ENCODE data around the gene CLASP1. TPM values are rescaled to one million over a fixed set of nuclear protein-coding genes. Genes with fewer than 3 reads are reported as not detected.
"Not testable (repeated sequence)": the region's sequence is repeated elsewhere in the genome, so short reads cannot be mapped to it uniquely, and the experiment has no call there.

CLASP1 gene
- polyA plus RNA-seq, 3 donors from 2014 or later, result 7.4 to 46.8 (median 22.0) TPM

- DNase-seq, result no peak
- Mint-ChIP-seq H3K9me3 (no peaks in the 10 kb centered on the region), H3K36me3 (peaks cover 32 to 55% (median 35%) of the 10 kb centered on the region in 3 donors), H3K27me3 (ENCODE audit: low read depth in 3 of 3) (peaks cover 2 to 4% (median 3%) of the 10 kb centered on the region in 3 donors), H3K27ac (no peak overlapping the region), H3K4me1 (peaks cover 2 to 3% of the 10 kb centered on the region in 2 donors), H3K4me3 (no peak overlapping the region)
Measured at GRCh38 chr2:121376535-121377250, 272.6 kb downstream of the CLASP1 start.

- no peak for DNase-seq
- no peaks in the 10 kb centered on the region for H3K9me3 Mint-ChIP-seq
- H3K36me3 Mint-ChIP-seq, result peaks cover 36 to 54% (median 38%) of the 10 kb centered on the region in 3 donors
- peaks cover 2 to 4% of the 10 kb centered on the region in 2 donors for H3K4me1 Mint-ChIP-seq
- peaks cover 3 to 8% (median 3%) of the 10 kb centered on the region in 3 donors for H3K27me3 Mint-ChIP-seq (ENCODE audit: low read depth in 3 of 3)
- H3K4me3 Mint-ChIP-seq, result no peak overlapping the region
- H3K27ac Mint-ChIP-seq, result no peak overlapping the region
Measured at GRCh38 chr2:121375621-121376159, 273.6 kb downstream of the CLASP1 start.

DNA sequence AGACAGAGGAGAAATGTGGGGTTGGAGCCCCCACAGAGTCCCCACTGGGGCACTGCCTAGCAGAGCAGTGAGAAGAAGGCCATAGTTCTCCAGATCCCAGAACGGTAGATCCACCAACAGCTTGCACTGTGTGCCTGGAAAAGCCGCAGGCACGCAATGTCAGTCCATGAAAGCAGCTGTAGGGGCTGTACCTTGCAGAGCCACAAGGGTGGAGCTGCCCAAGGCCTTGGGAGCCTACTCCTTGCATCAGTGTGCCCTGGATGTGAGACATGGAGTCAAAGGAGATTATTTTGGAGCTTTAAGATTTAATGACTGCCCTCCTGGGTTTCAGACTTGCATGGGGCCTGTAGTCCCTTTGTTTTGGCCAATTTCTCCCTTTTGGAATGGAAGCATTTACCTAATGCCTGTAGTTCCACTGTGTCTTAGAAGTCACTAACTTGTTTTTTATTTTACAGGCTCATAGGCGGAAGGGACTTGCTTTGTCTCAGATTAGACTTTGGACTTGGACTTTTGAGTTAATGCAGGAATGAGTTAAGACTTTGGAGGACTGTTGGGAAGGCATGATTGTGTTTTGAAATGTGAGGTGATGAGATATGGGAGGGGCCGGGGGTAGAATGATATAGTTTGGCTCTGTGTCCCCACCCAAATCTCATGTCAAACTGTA is 274.7 kb downstream of the CLASP1 start:
- H3K4me3 Mint-ChIP-seq; H3K27me3 Mint-ChIP-seq (ENCODE audit: low read depth in 3 of 3); H3K4me1 Mint-ChIP-seq; DNase-seq; H3K9me3 Mint-ChIP-seq: not testable (repeated sequence)
- H3K27ac Mint-ChIP-seq, result peak overlapping the region in 2 of 6 donors; percentile 48 to 63
- peaks cover 36 to 56% (median 38%) of the 10 kb centered on the region in 3 donors for H3K36me3 Mint-ChIP-seq

DNA sequence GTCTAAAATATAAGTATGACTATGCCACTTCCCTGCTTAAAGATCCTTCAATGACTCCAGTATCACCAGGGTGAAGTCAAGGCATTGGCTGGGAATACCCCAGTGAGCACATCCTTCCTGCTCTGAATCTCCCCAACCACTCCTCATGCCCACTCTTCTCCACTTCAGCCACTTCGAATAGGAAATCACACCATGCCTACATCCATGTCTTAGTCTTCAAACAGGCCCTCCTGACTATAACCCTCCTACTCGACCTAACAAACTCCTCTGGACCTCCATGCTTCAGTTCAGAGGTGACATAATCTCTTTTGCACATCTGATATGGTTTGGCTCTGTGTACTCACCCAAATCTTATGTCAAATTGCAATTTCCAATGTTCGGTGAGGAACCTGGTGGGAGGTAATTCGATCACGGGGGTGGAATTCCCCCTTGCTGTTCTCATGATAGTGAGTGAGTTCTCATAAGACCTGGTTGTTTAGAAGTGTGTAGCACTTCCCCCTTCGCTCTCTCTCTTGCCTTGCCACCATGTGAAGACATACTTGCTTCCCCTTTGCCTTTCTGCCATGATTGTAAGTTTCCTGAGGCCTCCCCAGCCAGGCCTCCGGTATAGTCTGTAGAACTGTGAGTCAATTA is 276.4 kb downstream of the CLASP1 start:
- DNase-seq, result no peak
- H3K4me3 Mint-ChIP-seq, result no peak overlapping the region

DNA sequence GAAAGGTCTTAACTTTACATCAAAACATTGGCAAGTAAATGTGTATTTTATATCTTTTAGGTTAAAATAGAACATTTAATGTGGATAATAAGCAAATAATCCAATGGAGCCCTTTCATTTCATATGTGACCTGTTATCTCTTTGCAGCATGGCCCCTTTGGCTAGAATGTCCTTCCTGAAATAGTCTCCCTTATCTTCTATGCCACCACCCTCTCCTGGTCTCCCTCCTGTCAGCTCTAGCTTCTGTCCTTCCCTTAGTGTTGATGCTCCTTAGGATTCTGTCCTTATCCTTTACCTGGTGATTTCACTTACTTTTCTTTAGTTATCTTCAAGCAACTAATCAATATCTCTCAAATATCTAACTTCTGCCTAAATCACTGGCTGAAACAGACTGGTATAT is 277.2 kb downstream of the CLASP1 start:
- peaks cover 4 to 8% (median 5%) of the 10 kb centered on the region in 3 donors for H3K27me3 Mint-ChIP-seq (ENCODE audit: low read depth in 3 of 3)
- no peak for DNase-seq
- H3K36me3 Mint-ChIP-seq, result peaks cover 28 to 62% (median 36%) of the 10 kb centered on the region in 3 donors
- peaks cover 2 to 4% of the 10 kb centered on the region in 2 donors for H3K4me1 Mint-ChIP-seq
- H3K4me3 Mint-ChIP-seq, result no peak overlapping the region
- H3K27ac Mint-ChIP-seq, result no peak overlapping the region
- H3K9me3 Mint-ChIP-seq, result no peaks in the 10 kb centered on the region

More for the DNA sequence above, 276.4 kb downstream of the CLASP1 start:
- Mint-ChIP-seq H3K27me3 (ENCODE audit: low read depth in 3 of 3) (peaks cover 4 to 8% (median 5%) of the 10 kb centered on the region in 3 donors), H3K4me1 (peaks cover 2 to 4% of the 10 kb centered on the region in 2 donors), H3K27ac (peak overlapping the region in 2 of 6 donors; percentile 8 to 14), H3K9me3 (no peaks in the 10 kb centered on the region), H3K36me3 (peaks cover 33 to 62% (median 42%) of the 10 kb centered on the region in 3 donors)

GRCh38 chr2:121368836-121369235 is 280.4 kb downstream of the CLASP1 start:
- H3K4me3 Mint-ChIP-seq, result no peak overlapping the region
- H3K27ac Mint-ChIP-seq, result peak overlapping the region in 3 of 6 donors; percentile 3 to 78 (median 52)
- peaks cover 4 to 5% (median 4%) of the 10 kb centered on the region in 3 donors for H3K27me3 Mint-ChIP-seq (ENCODE audit: low read depth in 3 of 3)
- peaks cover 2 to 4% of the 10 kb centered on the region in 2 donors for H3K4me1 Mint-ChIP-seq
- DNase-seq, result no peak
- peaks cover 20 to 51% (median 35%) of the 10 kb centered on the region in 3 donors for H3K36me3 Mint-ChIP-seq
- H3K9me3 Mint-ChIP-seq, result no peaks in the 10 kb centered on the region

- peak overlapping the region in 1 of 6 donors; percentile 3 for H3K27ac Mint-ChIP-seq
- no peaks in the 10 kb centered on the region for H3K9me3 Mint-ChIP-seq
- peaks cover 4 to 5% (median 4%) of the 10 kb centered on the region in 3 donors for H3K27me3 Mint-ChIP-seq (ENCODE audit: low read depth in 3 of 3)
- no peak overlapping the region for H3K4me3 Mint-ChIP-seq
- peaks cover 14 to 51% (median 30%) of the 10 kb centered on the region in 3 donors for H3K36me3 Mint-ChIP-seq
- H3K4me1 Mint-ChIP-seq, result peaks cover 2 to 4% of the 10 kb centered on the region in 2 donors
- DNase-seq, result no peak
Measured at GRCh38 chr2:121368155-121368554, 281.1 kb downstream of the CLASP1 start.

DNA sequence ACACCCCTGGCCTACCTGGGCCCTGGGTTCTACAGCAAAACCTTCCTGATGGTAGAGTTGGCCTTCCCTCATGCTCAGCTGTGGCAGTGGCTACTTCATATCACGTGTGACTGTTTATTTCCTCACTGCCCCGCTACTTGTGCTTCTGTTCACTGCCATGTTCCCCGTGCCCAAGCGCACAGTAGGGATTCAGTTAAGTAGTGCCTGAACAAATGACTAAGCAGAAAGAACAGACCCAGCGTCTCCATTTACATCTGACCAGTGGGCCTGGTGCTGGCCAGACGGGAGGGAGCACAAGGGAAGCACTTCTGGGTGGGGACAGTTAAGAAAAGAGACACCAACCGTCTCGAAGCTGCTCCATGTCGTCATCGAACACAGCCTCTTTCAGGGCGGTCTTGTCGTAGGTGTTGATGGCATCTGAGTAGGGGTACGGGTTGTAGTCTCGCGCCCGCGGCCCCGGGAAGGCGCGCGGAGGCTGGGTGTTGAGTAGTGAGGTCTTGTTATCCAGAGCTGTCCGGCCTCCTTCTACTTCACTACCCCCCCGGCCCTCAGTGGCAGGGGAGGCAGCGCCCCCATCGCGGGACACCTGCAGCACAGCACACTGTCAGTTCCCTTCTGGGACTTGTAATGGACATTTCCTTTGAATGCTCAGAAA is 281.9 kb downstream of the CLASP1 start:
- Mint-ChIP-seq H3K27me3 (ENCODE audit: low read depth in 3 of 3) (peaks cover 3 to 5% (median 4%) of the 10 kb centered on the region in 3 donors), H3K4me1 (peaks cover 2 to 4% of the 10 kb centered on the region in 2 donors), H3K36me3 (peaks cover 17 to 47% (median 29%) of the 10 kb centered on the region in 3 donors), H3K27ac (no peak overlapping the region), H3K9me3 (no peaks in the 10 kb centered on the region), H3K4me3 (no peak overlapping the region)
- DNase-seq, result no peak

DNA sequence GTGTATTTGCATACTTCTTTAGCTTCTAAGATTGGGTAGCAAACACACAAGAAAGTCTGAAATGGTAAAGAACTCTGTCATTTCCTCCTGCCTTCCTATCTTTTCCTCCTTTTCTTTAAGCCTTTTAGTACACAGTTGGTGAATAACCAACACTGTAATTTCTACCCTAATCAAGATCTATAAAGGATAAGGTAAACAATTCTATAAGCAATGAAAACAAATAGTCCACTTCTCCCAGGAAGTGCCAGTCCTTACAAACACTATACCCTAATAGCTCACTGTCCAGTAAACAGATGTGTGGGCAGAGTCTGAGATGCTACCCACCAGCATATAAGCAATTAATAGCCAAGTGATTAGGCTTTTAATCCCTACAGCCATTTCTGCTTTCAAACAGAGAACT is 283.2 kb downstream of the CLASP1 start:
- peak overlapping the region in 4 of 6 donors; percentile 12 to 74 (median 62) for H3K27ac Mint-ChIP-seq
- peaks cover 0 to 5% (median 1%) of the 10 kb centered on the region in 3 donors for H3K27me3 Mint-ChIP-seq (ENCODE audit: low read depth in 3 of 3)
- H3K36me3 Mint-ChIP-seq, result peaks cover 12 to 49% (median 22%) of the 10 kb centered on the region in 3 donors
- no peaks in the 10 kb centered on the region for H3K9me3 Mint-ChIP-seq
- no peak overlapping the region for H3K4me3 Mint-ChIP-seq
- no peaks in the 10 kb centered on the region for H3K4me1 Mint-ChIP-seq
- no peak for DNase-seq

DNA sequence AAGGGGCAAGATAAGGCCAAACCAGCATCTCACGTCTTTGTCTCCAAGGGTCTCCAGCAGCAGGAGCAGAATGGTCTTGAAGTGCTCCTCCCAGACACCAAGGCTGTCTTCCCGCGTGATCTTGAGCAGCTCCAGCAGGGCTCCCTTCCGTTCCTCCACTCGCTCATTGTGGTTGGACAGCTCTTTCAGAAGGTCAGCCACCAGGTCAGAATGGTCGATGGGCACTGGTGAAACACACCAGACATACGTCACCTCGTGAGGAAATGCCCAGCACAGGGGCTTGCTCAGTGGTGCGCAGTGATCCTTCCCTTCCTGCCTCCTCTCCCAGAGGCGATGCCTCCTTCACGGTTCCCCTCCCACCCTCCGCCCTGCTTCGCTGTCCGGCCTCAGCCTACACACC is 284.2 kb downstream of the CLASP1 start:
- Mint-ChIP-seq H3K4me3 (no peak overlapping the region), H3K27me3 (ENCODE audit: low read depth in 3 of 3) (peaks cover 0 to 3% (median 0%) of the 10 kb centered on the region in 3 donors), H3K27ac (no peak overlapping the region), H3K36me3 (peaks cover 15 to 52% (median 22%) of the 10 kb centered on the region in 3 donors), H3K9me3 (no peaks in the 10 kb centered on the region), H3K4me1 (no peaks in the 10 kb centered on the region)
- no peak for DNase-seq

DNA sequence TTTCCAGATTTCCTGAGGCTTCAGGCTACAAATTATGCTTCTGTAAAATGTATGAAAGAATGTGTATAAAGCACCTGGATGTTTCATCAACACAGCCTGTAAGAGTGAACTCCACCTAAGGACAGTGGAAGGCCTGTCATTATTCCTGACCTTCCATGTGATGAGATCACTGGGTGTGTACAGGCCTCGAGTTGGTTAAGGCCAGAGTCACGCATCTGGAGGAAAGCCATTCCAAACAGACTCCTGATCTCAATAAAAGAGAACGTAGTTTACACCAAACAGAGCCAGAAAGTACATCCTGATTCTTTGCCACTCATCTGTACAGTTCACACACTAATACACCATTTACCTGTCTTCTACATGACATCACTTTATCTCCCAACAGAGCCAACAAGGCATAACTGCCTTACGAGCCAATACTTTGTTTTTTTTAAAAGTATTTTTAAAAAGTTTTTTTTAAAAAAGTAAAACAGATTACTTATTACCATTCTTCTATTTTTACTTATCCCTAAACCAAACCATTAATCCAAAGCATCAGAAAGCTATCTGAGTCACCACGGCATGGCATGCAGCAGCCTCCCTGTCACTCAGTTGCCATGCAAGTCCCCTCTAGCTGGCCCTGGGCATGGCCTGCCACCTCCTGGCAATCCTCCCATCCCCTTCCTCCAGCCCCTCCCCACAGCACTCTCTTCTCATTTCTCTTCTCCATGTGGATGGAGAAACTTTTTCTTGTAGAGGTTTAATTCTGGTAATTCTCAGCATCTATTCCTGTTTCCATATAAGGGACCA is 285.4 kb downstream of the CLASP1 start:
- no peak overlapping the region for H3K27ac Mint-ChIP-seq
- no peaks in the 10 kb centered on the region for H3K4me1 Mint-ChIP-seq
- H3K27me3 Mint-ChIP-seq (ENCODE audit: low read depth in 3 of 3), result peaks cover 0 to 3% (median 0%) of the 10 kb centered on the region in 3 donors
- DNase-seq, result no peak
- H3K36me3 Mint-ChIP-seq, result peaks cover 16 to 49% (median 20%) of the 10 kb centered on the region in 3 donors
- H3K4me3 Mint-ChIP-seq, result no peak overlapping the region
- H3K9me3 Mint-ChIP-seq, result no peaks in the 10 kb centered on the region

DNA sequence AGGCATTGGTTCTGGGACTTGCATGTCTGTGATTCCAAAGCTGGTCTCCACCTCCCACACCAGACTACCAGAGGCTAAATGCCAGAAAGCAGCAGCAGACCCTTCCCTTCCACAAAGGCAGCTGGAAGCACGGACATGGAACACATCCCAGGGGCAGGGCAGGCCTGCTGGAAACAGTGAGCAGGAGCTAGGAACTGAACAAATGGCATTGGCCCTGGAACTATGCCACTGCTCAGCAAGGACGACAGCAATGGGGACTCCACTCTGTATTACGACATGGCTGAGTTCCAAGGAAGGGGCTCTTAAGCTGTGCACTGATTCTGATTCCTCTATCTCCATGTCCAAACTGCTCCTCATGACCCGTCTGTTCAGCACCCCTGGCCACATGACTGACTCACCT is 286.5 kb downstream of the CLASP1 start:
- H3K9me3 Mint-ChIP-seq, result no peaks in the 10 kb centered on the region
- H3K36me3 Mint-ChIP-seq, result peaks cover 12 to 40% (median 18%) of the 10 kb centered on the region in 3 donors
- no peak for DNase-seq
- H3K27me3 Mint-ChIP-seq (ENCODE audit: low read depth in 3 of 3), result peaks cover 0 to 3% (median 0%) of the 10 kb centered on the region in 3 donors
- peak overlapping the region in 2 of 6 donors; percentile 13 to 51 for H3K27ac Mint-ChIP-seq
- no peaks in the 10 kb centered on the region for H3K4me1 Mint-ChIP-seq
- no peak overlapping the region for H3K4me3 Mint-ChIP-seq

Measured in immature natural killer cell (primary cell).